Epithelial cell of proximal tubule (primary cell): ENCODE data around the gene DICER1. TPM values are rescaled to one million over a fixed set of nuclear protein-coding genes. Genes with fewer than 3 reads are reported as not detected.

ENCODE experiments used
- DNase-seq: peaks from one replicate; pipeline ENCODE4 v3.0.0-alpha.2; 2011; ENCODE audit warnings: low read depth
- H3K4me3 ChIP-seq: 2 replicates; pipeline ENCODE4 v1.5.1; 2011; ENCODE audit warnings: low read depth, mild to moderate bottlenecking, low read length
- CTCF ChIP-seq: conservative IDR thresholded peaks from 2 replicates; pipeline ENCODE4 v1.5.1; 2012; ENCODE audit warnings: low read depth, mild to moderate bottlenecking, low read length
- total RNA-seq: library from RNA; depleted of rRNA; stranded (reverse); fragments of >200 nt; gene quantifications from 2 replicates; pipeline ENCODE4 v1.2.3, GENCODE V29; 2015

The DICER1 gene
- total RNA-seq, 1 donor from 2014 or later, result 27.4 TPM

GRCh38 chr14:95174184-95174792, 17.0 kb upstream of the DICER1 start:
- TF ChIP-seq CTCF, result no peak
- no peak overlapping the region for H3K4me3 ChIP-seq
- no peak for DNase-seq

GRCh38 chr14:95173518-95173917, 16.2 kb upstream of the DICER1 start:
- no peak for TF ChIP-seq CTCF
- no peak overlapping the region for H3K4me3 ChIP-seq
- no peak for DNase-seq

- no peak for TF ChIP-seq CTCF
- DNase-seq, result no peak
Observed at GRCh38 chr14:95167177-95167576, 9.8 kb upstream of the DICER1 start.

GRCh38 chr14:95165517-95165916, 8.2 kb upstream of the DICER1 start:
- no peak overlapping the region for H3K4me3 ChIP-seq
- TF ChIP-seq CTCF, result no peak
- no peak for DNase-seq

More at GRCh38 chr14:95167177-95167576, 9.8 kb upstream of the DICER1 start:
- H3K4me3 ChIP-seq, result no peak overlapping the region

GRCh38 chr14:95164506-95164905, 7.2 kb upstream of the DICER1 start:
- TF ChIP-seq CTCF, result no peak
- H3K4me3 ChIP-seq, result no peak overlapping the region
- DNase-seq, result no peak

- no peak for DNase-seq
- no peak for TF ChIP-seq CTCF
- no peak overlapping the region for H3K4me3 ChIP-seq
Observed at GRCh38 chr14:95163666-95164065, 6.3 kb upstream of the DICER1 start.

GRCh38 chr14:95163132-95163531, 5.8 kb upstream of the DICER1 start:
- H3K4me3 ChIP-seq, result no peak overlapping the region
- no peak for DNase-seq
- no peak for TF ChIP-seq CTCF
